ENCODE results near the gene COQ3.

DNA sequence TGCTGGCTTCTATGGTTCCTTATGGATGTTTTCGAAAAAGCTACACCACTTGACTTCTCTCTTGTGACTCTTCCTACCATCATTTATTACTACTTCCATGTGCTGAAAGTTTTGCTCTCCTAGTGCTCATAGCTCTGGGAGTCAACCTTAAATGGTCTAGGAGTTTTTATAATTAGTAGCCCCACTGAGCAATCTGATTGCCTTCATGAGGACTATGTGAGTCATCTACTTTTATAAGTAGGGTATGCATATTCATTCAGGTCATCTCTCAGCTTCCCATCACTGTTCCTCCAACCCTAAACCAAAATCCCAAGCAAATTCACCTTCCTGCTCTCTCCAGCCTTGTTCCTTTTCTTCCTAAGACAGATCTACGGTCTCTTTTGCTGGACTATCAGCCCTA lies 27.1 kb downstream of the COQ3 start:
- TF ChIP-seq, protein P1, sequence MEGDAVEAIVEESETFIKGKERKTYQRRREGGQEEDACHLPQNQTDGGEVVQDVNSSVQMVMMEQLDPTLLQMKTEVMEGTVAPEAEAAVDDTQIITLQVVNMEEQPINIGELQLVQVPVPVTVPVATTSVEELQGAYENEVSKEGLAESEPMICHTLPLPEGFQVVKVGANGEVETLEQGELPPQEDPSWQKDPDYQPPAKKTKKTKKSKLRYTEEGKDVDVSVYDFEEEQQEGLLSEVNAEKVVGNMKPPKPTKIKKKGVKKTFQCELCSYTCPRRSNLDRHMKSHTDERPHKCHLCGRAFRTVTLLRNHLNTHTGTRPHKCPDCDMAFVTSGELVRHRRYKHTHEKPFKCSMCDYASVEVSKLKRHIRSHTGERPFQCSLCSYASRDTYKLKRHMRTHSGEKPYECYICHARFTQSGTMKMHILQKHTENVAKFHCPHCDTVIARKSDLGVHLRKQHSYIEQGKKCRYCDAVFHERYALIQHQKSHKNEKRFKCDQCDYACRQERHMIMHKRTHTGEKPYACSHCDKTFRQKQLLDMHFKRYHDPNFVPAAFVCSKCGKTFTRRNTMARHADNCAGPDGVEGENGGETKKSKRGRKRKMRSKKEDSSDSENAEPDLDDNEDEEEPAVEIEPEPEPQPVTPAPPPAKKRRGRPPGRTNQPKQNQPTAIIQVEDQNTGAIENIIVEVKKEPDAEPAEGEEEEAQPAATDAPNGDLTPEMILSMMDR (IDR thresholded peaks at IDR 0.05; ENCODE audit: poor library complexity, severe bottlenecking) = no peak
- TF ChIP-seq EZH2 (IDR thresholded peaks at IDR 0.05; ENCODE audit: borderline replicate concordance, insufficient read depth, low read length, poor library complexity, severe bottlenecking) (no peak), TAF1 (IDR thresholded peaks at IDR 0.05; ENCODE audit: low read depth) (no peak), EP300 (conservative IDR thresholded peaks at IDR 0.05; ENCODE audit: poor library complexity, severe bottlenecking) (no peak)
- TF ChIP-seq, protein P2, sequence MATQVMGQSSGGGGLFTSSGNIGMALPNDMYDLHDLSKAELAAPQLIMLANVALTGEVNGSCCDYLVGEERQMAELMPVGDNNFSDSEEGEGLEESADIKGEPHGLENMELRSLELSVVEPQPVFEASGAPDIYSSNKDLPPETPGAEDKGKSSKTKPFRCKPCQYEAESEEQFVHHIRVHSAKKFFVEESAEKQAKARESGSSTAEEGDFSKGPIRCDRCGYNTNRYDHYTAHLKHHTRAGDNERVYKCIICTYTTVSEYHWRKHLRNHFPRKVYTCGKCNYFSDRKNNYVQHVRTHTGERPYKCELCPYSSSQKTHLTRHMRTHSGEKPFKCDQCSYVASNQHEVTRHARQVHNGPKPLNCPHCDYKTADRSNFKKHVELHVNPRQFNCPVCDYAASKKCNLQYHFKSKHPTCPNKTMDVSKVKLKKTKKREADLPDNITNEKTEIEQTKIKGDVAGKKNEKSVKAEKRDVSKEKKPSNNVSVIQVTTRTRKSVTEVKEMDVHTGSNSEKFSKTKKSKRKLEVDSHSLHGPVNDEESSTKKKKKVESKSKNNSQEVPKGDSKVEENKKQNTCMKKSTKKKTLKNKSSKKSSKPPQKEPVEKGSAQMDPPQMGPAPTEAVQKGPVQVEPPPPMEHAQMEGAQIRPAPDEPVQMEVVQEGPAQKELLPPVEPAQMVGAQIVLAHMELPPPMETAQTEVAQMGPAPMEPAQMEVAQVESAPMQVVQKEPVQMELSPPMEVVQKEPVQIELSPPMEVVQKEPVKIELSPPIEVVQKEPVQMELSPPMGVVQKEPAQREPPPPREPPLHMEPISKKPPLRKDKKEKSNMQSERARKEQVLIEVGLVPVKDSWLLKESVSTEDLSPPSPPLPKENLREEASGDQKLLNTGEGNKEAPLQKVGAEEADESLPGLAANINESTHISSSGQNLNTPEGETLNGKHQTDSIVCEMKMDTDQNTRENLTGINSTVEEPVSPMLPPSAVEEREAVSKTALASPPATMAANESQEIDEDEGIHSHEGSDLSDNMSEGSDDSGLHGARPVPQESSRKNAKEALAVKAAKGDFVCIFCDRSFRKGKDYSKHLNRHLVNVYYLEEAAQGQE (IDR thresholded peaks at IDR 0.05; ENCODE audit: borderline replicate concordance) = no peak

Data from neural cell (in vitro differentiated cells).